ENCODE data around the gene ARMC9.

Gene ARMC9

DNA sequence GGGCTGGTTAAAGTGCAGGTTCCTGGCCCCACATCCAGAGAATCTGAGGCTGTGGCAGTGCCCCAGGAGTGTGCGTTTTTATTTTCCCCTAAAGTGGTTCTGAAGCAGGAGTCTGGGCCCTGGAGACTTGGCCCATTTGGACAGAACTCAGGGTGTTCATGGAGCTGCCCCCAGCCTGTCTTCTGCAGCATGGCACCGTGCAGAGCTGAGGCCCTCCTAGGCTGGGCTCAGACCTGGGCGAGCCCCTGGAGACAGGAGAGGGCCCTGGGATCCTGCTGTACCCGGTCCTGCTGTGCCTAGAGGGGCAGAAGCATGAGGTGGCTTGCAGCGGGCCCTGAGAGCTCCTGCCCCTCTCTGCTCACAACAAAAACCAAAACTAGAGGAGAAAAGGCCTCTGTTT is 138.3 kb downstream of the ARMC9 start:
- Histone ChIP-seq H3K4me3 (no peak overlapping the region), H3K27ac (no peak overlapping the region)
- TF ChIP-seq, protein P1, sequence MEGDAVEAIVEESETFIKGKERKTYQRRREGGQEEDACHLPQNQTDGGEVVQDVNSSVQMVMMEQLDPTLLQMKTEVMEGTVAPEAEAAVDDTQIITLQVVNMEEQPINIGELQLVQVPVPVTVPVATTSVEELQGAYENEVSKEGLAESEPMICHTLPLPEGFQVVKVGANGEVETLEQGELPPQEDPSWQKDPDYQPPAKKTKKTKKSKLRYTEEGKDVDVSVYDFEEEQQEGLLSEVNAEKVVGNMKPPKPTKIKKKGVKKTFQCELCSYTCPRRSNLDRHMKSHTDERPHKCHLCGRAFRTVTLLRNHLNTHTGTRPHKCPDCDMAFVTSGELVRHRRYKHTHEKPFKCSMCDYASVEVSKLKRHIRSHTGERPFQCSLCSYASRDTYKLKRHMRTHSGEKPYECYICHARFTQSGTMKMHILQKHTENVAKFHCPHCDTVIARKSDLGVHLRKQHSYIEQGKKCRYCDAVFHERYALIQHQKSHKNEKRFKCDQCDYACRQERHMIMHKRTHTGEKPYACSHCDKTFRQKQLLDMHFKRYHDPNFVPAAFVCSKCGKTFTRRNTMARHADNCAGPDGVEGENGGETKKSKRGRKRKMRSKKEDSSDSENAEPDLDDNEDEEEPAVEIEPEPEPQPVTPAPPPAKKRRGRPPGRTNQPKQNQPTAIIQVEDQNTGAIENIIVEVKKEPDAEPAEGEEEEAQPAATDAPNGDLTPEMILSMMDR (IDR thresholded peaks at IDR 0.05) = no peak
- peak; percentile 47 for DNase-seq (ENCODE audit: low spot score)

DNA sequence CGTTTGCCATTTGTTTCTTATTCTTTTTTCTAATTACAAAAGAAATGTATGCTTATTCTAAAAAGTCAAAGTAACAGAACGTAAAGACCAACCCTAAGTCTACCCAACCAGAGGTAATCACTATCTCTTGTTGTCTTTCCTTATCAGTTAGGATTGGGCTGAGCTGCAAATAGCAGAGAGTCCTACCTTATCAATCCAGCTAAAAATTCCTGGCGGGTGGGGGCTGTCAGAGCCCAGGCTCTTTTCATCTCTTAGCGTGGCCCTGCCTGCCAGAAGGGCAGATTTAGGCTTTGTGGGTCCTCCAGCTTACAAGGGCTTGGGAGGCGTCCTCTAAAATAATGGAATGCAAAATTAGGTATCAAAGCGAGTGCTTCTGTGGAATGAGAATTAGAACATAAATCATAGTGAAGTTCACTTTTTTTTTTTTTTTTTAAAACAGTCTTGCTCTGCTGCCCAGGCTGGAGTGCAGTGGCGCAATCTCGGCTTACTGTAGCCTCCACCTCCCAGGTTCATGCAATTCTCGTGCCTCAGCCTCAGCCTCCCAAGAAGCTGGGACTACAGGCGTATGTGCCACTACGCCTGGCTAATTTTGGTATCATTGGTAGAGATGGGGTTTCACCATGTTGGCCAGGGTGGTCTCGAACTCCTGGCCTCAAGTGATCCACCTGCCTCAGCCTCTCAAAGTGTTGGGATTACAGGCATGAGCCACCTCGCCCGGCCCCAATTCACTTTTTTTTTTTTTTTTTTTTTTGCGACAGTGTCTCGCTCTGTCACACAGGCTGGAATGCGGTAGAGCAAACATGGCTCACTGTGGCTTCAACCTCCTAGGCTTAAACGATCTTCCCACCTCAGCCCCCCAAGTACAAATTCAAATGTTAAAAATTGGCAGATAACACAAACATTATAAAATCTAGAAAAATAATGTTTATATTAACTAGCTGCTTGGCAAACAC is 139.7 kb downstream of the ARMC9 start:
- H3K27ac ChIP-seq = no peak overlapping the region
- TF ChIP-seq, protein P1 (IDR thresholded peaks at IDR 0.05) = no peak
- DNase-seq (ENCODE audit: low spot score) = no peak

DNA sequence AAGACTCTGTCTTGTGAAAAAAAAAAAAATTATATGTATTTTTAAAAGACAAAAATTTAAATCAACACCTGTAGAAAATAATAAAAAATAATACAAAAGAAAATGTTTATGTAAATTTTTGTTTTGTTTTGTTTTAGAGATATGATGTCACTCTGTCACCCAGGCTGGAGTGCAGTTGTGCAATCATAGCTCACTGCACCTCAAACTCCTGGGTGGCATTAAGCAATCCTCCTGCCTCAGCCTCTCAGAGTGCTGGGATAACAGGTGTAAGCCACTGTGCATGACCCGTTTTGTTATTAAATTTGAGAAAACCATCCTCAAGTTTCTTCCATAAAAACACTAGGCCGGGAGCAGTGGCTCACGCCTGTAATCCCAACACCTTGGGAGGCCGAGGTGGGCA is 140.9 kb downstream of the ARMC9 start:
- DNase-seq (ENCODE audit: low spot score) = no peak
- TF ChIP-seq, protein P1 (IDR thresholded peaks at IDR 0.05) = no peak
- Histone ChIP-seq H3K27ac (no peak overlapping the region), H3K4me3 (no peak overlapping the region)

More for the DNA sequence above, 139.7 kb downstream of the ARMC9 start:
- no peak overlapping the region for H3K4me3 ChIP-seq

DNA sequence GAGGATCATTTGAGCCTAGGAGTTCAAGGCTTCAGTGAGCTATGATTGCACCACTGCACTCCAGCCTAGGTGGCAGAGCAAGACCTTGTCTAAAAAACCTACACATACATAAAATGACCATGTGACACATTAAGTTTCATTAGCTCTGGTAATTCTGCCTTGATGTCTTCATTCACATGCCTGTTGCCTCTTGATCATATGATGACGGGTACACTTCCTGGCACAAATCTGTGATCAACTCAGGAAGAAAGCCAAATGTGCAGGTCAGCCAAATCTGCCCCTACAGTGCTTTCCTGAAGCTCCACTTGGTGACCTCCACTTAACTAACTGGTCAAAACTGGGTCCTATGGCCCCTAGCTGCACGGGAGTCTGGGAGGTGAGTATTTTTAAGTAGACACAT is 142.7 kb downstream of the ARMC9 start:
- TF ChIP-seq, protein P1 (IDR thresholded peaks at IDR 0.05) = no peak
- peak; percentile 29 for DNase-seq (ENCODE audit: low spot score)
- H3K4me3 ChIP-seq = no peak overlapping the region
- H3K27ac ChIP-seq = no peak overlapping the region

DNA sequence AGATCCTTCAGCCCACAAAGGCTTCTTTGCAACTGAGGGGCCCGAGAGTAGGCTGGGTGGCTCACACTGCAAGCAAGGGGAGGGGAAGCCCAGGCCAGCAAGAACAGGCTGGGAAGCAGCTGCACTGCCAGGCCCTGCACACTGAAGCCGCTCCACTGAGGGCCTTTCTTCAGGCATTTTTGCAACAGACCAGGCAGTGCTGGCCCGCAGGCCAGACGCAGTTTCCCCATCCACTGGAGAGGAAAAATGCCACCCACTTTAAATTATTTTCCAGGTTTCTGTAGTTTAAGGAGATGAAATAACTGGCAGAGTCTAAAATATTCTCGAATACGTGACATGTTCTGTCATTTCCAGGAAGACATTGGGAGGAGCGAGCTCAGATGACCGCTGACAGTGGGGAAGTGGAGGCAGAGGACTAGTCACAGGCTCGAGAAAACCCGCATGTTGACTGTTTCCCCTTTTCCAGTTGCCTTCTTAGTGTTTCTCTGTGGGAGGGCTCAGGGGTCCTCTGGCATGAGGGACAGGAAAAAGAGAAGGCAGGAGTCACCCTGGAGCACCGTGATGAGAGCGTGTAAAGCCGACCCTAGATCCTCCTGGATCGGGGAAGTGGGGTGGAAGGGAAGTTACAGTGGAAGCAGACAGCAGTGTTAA is 143.8 kb downstream of the ARMC9 start:
- peak; percentile 71 for DNase-seq (ENCODE audit: low spot score)
- H3K27ac ChIP-seq = peak overlapping the region in 1 of 2 donors; percentile 69
- TF ChIP-seq, protein P1 (IDR thresholded peaks at IDR 0.05) = no peak
- H3K4me3 ChIP-seq = no peak overlapping the region

DNA sequence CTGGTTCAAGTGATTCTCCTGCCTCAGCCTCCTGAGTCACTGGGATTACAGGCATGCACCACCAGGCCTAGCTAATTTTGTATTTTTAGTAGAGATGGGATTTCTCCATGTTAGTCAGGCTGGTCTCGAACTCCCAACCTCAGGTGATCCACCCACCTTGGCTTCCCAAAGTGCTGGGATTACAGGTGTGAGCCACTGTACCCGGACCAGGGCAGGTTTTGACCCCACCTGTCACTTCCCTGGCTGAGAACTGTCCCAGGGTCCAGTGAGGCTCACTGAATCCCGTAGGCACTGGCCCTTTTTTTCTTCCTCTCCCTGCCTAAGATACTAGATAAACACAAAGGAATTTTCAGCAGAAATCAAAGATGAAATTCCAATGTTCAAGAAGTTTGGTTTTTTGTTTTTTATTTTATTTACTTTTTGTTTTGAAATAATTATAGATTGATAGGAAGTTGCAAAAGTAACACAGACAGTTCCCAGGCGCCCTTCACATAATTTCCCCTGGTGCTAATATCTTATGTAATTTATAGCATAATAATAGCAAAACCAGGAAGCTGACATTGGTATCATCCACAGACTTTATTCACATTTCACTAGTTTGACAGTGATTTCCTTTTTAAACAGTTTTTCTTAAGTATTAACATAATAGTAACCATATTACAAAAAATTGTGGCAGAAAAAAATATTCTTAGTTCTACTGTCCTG is 144.7 kb downstream of the ARMC9 start:
- peak overlapping the region in 1 of 2 donors; percentile 67 for H3K27ac ChIP-seq
- DNase-seq (ENCODE audit: low spot score) = peak; percentile 45
- H3K4me3 ChIP-seq = no peak overlapping the region
- TF ChIP-seq, protein P1 (IDR thresholded peaks at IDR 0.05) = no peak

Data from coronary artery (tissue), 2 donors.